K562 (cell line): ENCODE measurements around the gene CCDC178. TPM values are rescaled to one million over a fixed set of nuclear protein-coding genes. Genes with fewer than 3 reads are reported as not detected.

Source experiments
- ATAC-seq: fragments of 200-7000 bp; cut with Tn5 transposase; 3 replicates; pipeline ENCODE4 v1.9.1; 2020; ENCODE audit warnings: moderate library complexity
- BruUV-seq: library from RNA; stranded (reverse); fragments of 400-500 nt; replicated peaks from 2 replicates; lab custom pipeline; 2021; lab: Mats Ljungman, UMichigan
- CTCF ChIA-PET: fragments of 300-600 bp; formaldehyde crosslinking; extraction: SDS; loops from one replicate; lab custom pipeline; 2021; ENCODE audit warnings: low intra/inter-chr PET ratio; lab: Yijun Ruan, JAX
- POLR2A ChIA-PET: fragments of 300-600, 350-650 bp; sonication (Branson Sonifier 250); formaldehyde crosslinking; extraction: SDS; loops from one replicate; lab custom pipeline; 2021; ENCODE audit warnings: antibody characterized with exemption, inconsistent platforms; lab: Yijun Ruan, JAX
- DNase-seq, 4 experiments: peaks; one replicate each; pipeline versions ENCODE4 v3.0.0 to v3.0.0-alpha.2; 2011 to 2018; ENCODE audit warnings: low spot score in 3 of 4, mixed read lengths in 3 of 4; ENCODE audit errors: extremely low read depth in 1 of 4
- FAIRE-seq: peaks from 2 replicates; lab custom pipeline; 2011; peaks lifted over from hg19 to GRCh38; lab: Jason Lieb, UNC
- H2AFZ ChIP-seq: 2 replicates; pipeline ENCODE4 v1.6.0; 2011; ENCODE audit warnings: low read depth, low read length, control low read depth, inconsistent platforms
- H3K27ac ChIP-seq: fragments of 200-600 bp; 3 replicates; pipeline ENCODE4 v1.8.0; 2011; ENCODE audit warnings: low read depth, mild to moderate bottlenecking, control low read depth, inconsistent platforms, low read length, moderate library complexity, mixed read lengths; ENCODE audit errors: extremely low read depth
- H3K27me3 ChIP-seq, 2 experiments: fragments of 300-600 bp in 1 of 2; 2 replicates in 1 of 2; 3 replicates in 1 of 2; pipeline versions ENCODE4 v1.6.0 to v1.8.0; 2011; ENCODE audit warnings: inconsistent platforms in 2 of 2, low read length in 2 of 2, mild to moderate bottlenecking in 1 of 2, mixed read lengths in 1 of 2, moderate library complexity in 1 of 2; ENCODE audit not compliant: control insufficient read depth in 2 of 2, insufficient read depth in 2 of 2
- H3K36me3 ChIP-seq: fragments of 300-600 bp; 3 replicates; pipeline ENCODE4 v1.8.0; 2011; ENCODE audit warnings: mild to moderate bottlenecking, low read length, inconsistent platforms; ENCODE audit not compliant: control insufficient read depth, insufficient read depth
- H3K4me1 ChIP-seq, 2 experiments: fragments of 200-600 bp in 1 of 2; replicated peaks in 1 of 2; 2 replicates in 1 of 2; 3 replicates in 1 of 2; pipeline versions ENCODE4 v1.5.1 to v1.8.0; 2011; ENCODE audit warnings: inconsistent platforms in 2 of 2, low read length in 2 of 2, mild to moderate bottlenecking in 1 of 2, mixed read lengths in 1 of 2, moderate library complexity in 1 of 2; ENCODE audit not compliant: control insufficient read depth in 2 of 2, insufficient read depth in 2 of 2
- H3K4me2 ChIP-seq: 2 replicates; pipeline ENCODE4 v1.6.1; 2011; ENCODE audit warnings: low read length, control low read depth, inconsistent platforms, mixed read lengths; ENCODE audit not compliant: insufficient read depth
- H3K4me3 ChIP-seq: fragments of 200-600 bp; sonication (generic), shearing (Covaris generic); 2 replicates; pipeline ENCODE4 v1.5.1; 2016; ENCODE audit warnings: control low read depth, inconsistent platforms
- H3K79me2 ChIP-seq: fragments of 200-600 bp; 3 replicates; pipeline ENCODE4 v1.8.0; 2011; ENCODE audit warnings: low read length, inconsistent platforms; ENCODE audit not compliant: control insufficient read depth, insufficient read depth
- H3K9ac ChIP-seq, 2 experiments: 2 replicates each; pipeline versions ENCODE4 v1.6.0 to v1.6.1; 2011; ENCODE audit warnings: low read depth in 2 of 2, low read length in 2 of 2, control low read depth in 1 of 2, inconsistent platforms in 1 of 2, mild to moderate bottlenecking in 1 of 2, mixed read lengths in 1 of 2; ENCODE audit not compliant: insufficient read depth in 1 of 2
- H3K9me1 ChIP-seq: one replicate; pipeline ENCODE4 v1.6.0; 2011; ENCODE audit warnings: inconsistent platforms, mild to moderate bottlenecking, low read length, moderate library complexity; ENCODE audit not compliant: control insufficient read depth, insufficient read depth
- H3K9me3 ChIP-seq: replicated peaks from 2 replicates; pipeline ENCODE4 v1.5.1; 2011; ENCODE audit warnings: low read depth, low read length, inconsistent platforms; ENCODE audit not compliant: control insufficient read depth, insufficient read depth
- H4K20me1 ChIP-seq: replicated peaks from 2 replicates; pipeline ENCODE4 v1.6.1; 2011; ENCODE audit warnings: low read length, inconsistent platforms, mixed read lengths; ENCODE audit not compliant: control insufficient read depth, insufficient read depth
- HNRNPK ChIP-seq: fragments of 200-400 bp; formaldehyde crosslinking; IDR thresholded peaks from one replicate; pipeline ENCODE4 v1.6.1; 2018; ENCODE audit warnings: mild to moderate bottlenecking, low read depth, low read length; ENCODE audit not compliant: poor library complexity, severe bottlenecking
- NR2C2 ChIP-seq, 2 experiments: fragments of 200-800 bp in 1 of 2; sonication (Bioruptor generic) in 1 of 2; sonication (generic) in 1 of 2; formaldehyde crosslinking in 1 of 2; IDR thresholded peaks; 2 replicates each; pipeline versions ENCODE4 v1.6.1 to v1.8.0; 2016 to 2022; ENCODE audit warnings: mild to moderate bottlenecking in 1 of 2, missing compliant biosample characterization in 1 of 2, missing genetic modification characterization in 1 of 2, missing genetic modification reagents in 1 of 2
- WGBS: fragments of 100-300 bp; shearing (Covaris generic); methylation state at CpG from one replicate; pipeline ENCODE4 v1.1.6; 2016; ENCODE audit warnings: low coverage, mixed read lengths; ENCODE audit not compliant: insufficient coverage; ENCODE audit errors: missing lambda C conversion rate; 5-methylcytosine and 5-hydroxymethylcytosine counted together
- in situ Hi-C: fragments of 300-500 bp; cut with MboI; formaldehyde crosslinking; loops from 4 replicates; pipeline ENCODE4 v1.15.0; 2018; ENCODE audit warnings: inconsistent platforms, mixed read lengths
- intact Hi-C: fragments of 100-400 bp; cut with micrococcal nuclease; formaldehyde crosslinking; loops from 2 replicates; pipeline ENCODE4 v1.14.2; 2022
- polyA plus RNA-seq, 8 experiments: library from polyadenylated mRNA; depleted of rRNA in 4 of 8; stranded (reverse) in 5 of 8; unstranded in 3 of 8; fragments of >200 nt; fragmentation: Nextera tagmentation in 2 of 8; fragmentation: Illumina TruSeq in 1 of 8; extraction: Ambion mirVana in 2 of 8; extraction: Trizol in 1 of 8; gene quantifications; 2 replicates each; pipeline versions ENCODE4 v1.2.1 to v1.2.3, GENCODE V29; 2011 to 2014; ENCODE audit warnings: inconsistent platforms in 1 of 8, missing spikeins in 1 of 8
- total RNA-seq, 7 experiments: library from RNA; depleted of rRNA in 6 of 7; stranded (reverse); fragments of >200 nt in 6 of 7; fragmentation: Illumina TruSeq in 2 of 7; extraction: Trizol in 2 of 7; gene quantifications; 2 replicates each; pipeline versions ENCODE4 v1.2.1 to v1.2.3, GENCODE V29; 2011 to 2021; ENCODE audit warnings: low replicate concordance in 1 of 7
- TF ChIP-seq, protein P1 (sequence below): sonication (generic); formaldehyde crosslinking; IDR thresholded peaks from 2 replicates; pipeline ENCODE4 v1.8.0; 2022; ENCODE audit warnings: missing genetic modification reagents, mild to moderate bottlenecking, borderline replicate concordance

The CCDC178 gene
- total and polyA plus RNA-seq, 9 of the 15 experiments (the other 6 are each of a cell fraction or from before 2014, with no cell fraction given), result 0.12 to 0.47 (median 0.15) TPM; not detected in 6

DNA sequence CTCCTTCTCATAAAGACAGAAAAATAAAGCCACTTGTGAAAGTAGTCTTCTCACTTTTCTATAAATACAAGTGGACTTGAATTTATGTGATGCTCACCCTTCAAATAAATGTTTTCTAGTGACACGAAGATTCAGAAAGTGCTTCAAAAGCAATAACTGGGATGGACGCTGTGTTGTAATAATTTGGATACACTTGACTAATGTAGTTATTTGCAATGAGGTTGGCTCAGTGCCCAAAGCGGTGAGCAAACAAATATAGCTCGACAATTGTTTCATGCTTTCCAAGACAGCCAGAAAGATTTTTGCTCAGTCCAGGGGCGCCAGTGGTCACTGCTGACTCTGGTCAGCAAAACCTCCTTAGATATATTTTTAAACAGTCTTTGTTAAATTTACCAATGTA lies 389.1 kb downstream of the CCDC178 start:
- Histone ChIP-seq H3K9me1 (no peaks in the 10 kb centered on the region), H3K36me3 (no peaks in the 10 kb centered on the region), H3K27ac (no peak overlapping the region), H3K4me2 (no peak overlapping the region), H3K9ac (no peak overlapping the region), H3K4me3 (no peak overlapping the region), H3K79me2 (no peaks in the 10 kb centered on the region), H2AFZ (no peak overlapping the region), H3K4me1 (no peaks in the 10 kb centered on the region), H4K20me1 (no peaks in the 10 kb centered on the region), H3K27me3 (no peaks in the 10 kb centered on the region), H3K9me3 (no peaks in the 10 kb centered on the region)
- in situ Hi-C loops (no loop called here), intact Hi-C loops (no loop called here)
- ChIA-PET CTCF (no interaction called here), POLR2A (no interaction called here)
- no TSS peak for BruUV-seq
- TF ChIP-seq, protein P1, sequence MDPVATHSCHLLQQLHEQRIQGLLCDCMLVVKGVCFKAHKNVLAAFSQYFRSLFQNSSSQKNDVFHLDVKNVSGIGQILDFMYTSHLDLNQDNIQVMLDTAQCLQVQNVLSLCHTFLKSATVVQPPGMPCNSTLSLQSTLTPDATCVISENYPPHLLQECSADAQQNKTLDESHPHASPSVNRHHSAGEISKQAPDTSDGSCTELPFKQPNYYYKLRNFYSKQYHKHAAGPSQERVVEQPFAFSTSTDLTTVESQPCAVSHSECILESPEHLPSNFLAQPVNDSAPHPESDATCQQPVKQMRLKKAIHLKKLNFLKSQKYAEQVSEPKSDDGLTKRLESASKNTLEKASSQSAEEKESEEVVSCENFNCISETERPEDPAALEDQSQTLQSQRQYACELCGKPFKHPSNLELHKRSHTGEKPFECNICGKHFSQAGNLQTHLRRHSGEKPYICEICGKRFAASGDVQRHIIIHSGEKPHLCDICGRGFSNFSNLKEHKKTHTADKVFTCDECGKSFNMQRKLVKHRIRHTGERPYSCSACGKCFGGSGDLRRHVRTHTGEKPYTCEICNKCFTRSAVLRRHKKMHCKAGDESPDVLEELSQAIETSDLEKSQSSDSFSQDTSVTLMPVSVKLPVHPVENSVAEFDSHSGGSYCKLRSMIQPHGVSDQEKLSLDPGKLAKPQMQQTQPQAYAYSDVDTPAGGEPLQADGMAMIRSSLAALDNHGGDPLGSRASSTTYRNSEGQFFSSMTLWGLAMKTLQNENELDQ (CRISPR knock-in tag), result no peak
- TF ChIP-seq NR2C2 (CRISPR knock-in tag; IDR thresholded peaks at IDR 0.05) (no peak), NR2C2 (tag; IDR thresholded peaks at IDR 0.05) (no peak)
- 1% methylated on average over 5 of the region's 5 CpGs for WGBS
- FAIRE-seq (no peak), ATAC-seq (no peak), DNase-seq (no peak)

DNA sequence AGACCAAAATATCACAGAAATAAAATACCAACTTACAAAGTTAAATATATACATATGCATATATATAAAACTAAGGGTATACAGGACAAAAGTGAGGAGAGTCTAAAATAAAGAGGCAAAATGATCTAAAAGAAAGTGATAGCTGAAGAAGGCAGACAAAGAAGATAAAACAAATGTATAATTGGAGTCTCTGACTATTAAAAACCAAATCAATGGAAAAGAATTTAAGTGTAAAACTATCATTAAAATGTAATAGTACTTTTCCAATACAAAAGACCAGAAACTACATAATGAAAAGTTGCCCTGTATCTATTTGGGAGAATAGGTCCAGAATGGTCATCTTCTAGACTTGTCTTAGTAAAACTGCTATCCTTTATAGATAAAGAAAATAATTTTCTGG lies 400.3 kb downstream of the CCDC178 start:
- no peak for FAIRE-seq
- Histone ChIP-seq H3K79me2 (no peaks in the 10 kb centered on the region), H3K4me2 (no peak overlapping the region), H3K36me3 (no peaks in the 10 kb centered on the region), H3K27ac (no peak overlapping the region), H3K9me3 (no peaks in the 10 kb centered on the region), H3K9me1 (no peaks in the 10 kb centered on the region), H3K4me3 (no peak overlapping the region), H2AFZ (no peak overlapping the region), H4K20me1 (no peaks in the 10 kb centered on the region), H3K9ac (no peak overlapping the region), H3K27me3 (no peaks in the 10 kb centered on the region), H3K4me1 (no peaks in the 10 kb centered on the region)
- BruUV-seq, result no TSS peak
- TF ChIP-seq HNRNPK, result no peak
- in situ Hi-C loops, result no loop called here
- DNase-seq, result no peak
- no peak for ATAC-seq
- ChIA-PET POLR2A (no interaction called here), CTCF (no interaction called here)
- intact Hi-C loops, result no loop called here
